HG02884 (cell line): ENCODE data around the gene PDZK1IP1.

Experiments
- ATAC-seq: cut with Tn5 transposase; IDR thresholded peaks from one replicate; pipeline ENCODE4 v1.9.1; 2021; ENCODE audit warnings: mild to moderate bottlenecking, moderate library complexity; ENCODE audit not compliant: unreplicated experiment

Gene PDZK1IP1, protein sequence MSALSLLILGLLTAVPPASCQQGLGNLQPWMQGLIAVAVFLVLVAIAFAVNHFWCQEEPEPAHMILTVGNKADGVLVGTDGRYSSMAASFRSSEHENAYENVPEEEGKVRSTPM

GRCh38 chr1:47189844-47190508 is at the start of gene PDZK1IP1:
TSS of gene PDZK1IP1 (minus strand) at chr1:47190036. CDS start at chr1:47189932, 104 bp downstream.
- ATAC-seq, result no peak

DNA sequence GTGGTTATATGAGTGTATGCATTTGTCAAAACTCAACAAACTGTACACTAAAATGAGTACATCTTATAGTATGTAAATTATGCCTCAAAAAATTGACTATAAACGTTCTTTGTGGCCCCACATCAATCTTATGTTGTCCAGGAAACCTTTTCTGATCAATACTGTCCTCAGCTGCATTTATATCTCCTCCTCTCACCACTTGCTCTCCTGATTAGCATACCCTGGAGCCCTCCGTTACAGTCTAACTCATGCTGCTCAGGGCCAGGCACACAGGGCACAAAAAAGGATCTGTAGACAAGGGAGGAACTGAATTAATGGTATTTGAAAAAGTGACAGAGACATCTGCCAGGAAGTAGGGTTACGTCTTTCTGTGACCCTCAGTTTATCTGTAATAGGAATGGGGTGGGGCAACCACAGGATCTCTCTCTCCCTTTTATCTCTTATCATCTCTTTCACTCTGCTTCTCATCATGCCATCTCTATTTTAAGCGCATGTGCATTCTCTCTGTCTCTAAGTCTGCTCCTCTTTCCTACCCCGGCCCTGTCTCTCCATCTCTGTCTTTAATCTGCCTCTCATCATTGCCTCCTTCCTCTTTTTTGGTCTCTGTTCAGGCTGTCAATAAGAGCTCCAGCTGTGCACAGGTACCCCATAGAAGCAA is 49.2 kb upstream of the PDZK1IP1 start:
- ATAC-seq, result no peak

- ATAC-seq, result no peak
These were observed 46.0 kb upstream of the PDZK1IP1 start for GRCh38 chr1:47235806-47236205.

- ATAC-seq, result no peak
These were observed 45.4 kb upstream of the PDZK1IP1 start for GRCh38 chr1:47235241-47235681.

DNA sequence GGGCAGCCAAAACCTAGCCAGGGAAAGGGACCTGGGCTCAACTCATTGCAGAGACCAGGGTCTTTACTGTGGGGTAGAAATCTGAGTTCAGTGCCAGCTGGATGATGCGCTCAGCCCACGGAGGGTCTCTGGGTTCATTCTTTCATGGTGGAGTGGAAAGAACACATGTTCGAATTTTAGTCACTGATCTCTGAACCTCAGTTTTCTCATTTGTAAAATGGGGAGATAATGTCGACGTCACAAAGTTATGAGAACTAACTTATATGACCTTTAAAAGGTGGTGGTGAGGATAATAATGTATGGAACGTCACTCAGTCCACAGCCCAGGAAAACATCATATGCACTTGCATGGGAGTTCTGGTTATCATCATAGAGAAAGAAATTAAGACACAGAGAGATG is 43.4 kb upstream of the PDZK1IP1 start:
- ATAC-seq, result no peak

GRCh38 chr1:47232187-47232874 is 42.5 kb upstream of the PDZK1IP1 start, which contains the start of gene TAL1:
TSS of gene TAL1 (minus strand) at chr1:47232225. CDS start at chr1:47225888, 6,337 bp downstream.
- ATAC-seq, result no peak

- no peak for ATAC-seq
These were observed 41.7 kb upstream of the PDZK1IP1 start for GRCh38 chr1:47231301-47232186.

GRCh38 chr1:47230692-47231300 is 41.0 kb upstream of the PDZK1IP1 start:
- ATAC-seq, result no peak

GRCh38 chr1:47229886-47230691 is 40.3 kb upstream of the PDZK1IP1 start:
- no peak for ATAC-seq

DNA sequence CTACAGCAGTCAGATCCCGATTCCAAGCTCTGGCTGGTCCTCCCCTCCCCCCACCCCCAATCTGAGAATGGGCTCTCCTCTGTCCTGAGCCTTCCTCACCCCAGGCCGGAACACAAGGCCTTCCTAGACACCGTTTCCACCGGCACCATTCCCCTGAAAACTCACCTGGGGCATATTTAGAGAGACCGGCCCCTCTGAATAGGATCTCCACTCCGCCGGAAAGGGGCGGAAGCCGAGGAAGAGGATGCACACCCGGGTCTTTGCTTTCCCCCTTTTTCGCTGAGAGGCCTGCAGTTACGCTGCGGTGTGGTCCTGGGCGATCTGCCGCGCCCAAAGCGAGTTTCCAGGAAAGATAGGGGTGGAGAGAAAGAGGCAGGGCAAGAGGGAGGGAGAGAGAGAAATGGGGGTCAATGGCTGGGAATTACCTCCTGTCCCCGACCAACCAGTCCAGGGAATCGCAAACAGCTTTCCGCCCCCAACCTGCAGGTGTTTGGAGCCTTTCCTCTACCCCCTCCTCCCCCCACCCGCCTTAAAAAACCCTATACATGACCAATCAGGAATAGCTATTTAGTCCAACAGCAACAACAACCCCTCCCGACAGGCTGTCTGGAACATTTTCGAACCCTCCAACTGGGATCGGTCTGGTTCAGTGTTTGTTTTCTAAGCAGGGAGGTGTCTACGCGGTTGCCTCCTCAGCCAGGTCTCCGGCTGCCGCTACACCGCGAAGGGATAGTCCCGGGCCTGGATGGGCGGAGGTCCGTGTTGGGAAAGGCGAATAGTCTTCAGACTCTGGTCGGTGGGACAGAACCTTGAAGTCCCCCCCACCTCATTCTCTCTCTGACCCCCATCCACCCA is 39.4 kb upstream of the PDZK1IP1 start:
- ATAC-seq, result no peak

- no peak for ATAC-seq
These were observed 38.8 kb upstream of the PDZK1IP1 start for GRCh38 chr1:47228644-47229030.

DNA sequence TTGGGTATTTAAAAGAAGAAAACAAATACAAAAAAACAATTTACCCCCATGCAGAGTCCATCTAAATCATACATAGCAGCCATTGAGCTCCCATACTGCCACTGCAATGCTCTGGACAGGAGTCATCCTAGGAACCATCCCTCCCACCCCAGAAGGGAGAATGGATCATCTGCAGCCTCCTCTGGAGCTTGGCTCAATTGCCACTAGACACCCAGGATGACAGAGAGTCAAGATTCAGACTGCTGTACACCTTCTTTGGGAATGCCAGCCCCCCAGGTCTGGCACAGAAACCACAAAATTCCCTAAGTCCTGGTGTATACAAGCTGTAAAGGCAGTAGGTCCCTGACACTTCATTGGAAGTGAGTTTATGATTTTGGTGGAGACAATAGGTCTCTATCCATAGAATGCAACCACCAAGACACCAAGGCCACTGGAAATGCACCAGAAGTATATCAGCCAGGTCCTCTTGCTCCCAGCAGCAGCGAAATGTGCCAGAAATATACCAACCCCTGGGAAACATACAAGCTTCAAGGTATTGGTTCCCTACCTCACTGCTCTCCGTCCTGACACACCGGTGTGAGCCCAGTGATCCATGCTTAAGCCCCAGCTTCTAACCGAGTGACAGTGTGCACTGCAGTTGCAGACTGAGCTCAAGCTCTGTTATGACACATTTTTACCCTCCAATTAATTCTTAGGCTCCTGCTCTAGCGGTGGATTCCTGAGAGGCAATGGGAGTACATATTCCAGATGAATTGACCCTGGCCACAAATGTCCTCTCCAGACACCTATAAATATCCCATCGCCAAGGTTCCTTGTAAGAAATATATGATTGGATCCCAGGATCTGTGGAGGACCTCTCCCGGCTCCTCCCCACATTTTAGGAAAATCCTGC is 37.8 kb upstream of the PDZK1IP1 start:
- ATAC-seq, result no peak

DNA sequence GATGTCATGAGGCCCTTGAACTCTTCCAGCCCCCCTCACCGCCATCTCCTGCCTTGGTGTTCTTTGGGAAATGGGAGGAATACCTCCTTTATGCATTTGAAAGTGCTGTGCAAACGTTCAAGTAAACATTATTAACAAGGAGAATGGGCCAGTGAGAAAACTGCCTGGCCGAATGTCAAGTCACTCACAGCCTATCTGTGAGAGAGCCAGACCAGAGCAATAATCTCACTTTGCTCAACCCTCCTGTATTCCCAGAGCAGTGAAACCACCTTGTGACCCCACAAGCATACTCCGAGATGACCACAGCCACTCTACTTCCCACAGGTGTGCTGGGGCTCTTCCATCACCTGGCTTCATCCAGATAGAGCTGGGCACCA is 37.0 kb upstream of the PDZK1IP1 start:
- no peak for ATAC-seq

GRCh38 chr1:47226121-47226838 is 36.4 kb upstream of the PDZK1IP1 start:
- no peak for ATAC-seq

DNA sequence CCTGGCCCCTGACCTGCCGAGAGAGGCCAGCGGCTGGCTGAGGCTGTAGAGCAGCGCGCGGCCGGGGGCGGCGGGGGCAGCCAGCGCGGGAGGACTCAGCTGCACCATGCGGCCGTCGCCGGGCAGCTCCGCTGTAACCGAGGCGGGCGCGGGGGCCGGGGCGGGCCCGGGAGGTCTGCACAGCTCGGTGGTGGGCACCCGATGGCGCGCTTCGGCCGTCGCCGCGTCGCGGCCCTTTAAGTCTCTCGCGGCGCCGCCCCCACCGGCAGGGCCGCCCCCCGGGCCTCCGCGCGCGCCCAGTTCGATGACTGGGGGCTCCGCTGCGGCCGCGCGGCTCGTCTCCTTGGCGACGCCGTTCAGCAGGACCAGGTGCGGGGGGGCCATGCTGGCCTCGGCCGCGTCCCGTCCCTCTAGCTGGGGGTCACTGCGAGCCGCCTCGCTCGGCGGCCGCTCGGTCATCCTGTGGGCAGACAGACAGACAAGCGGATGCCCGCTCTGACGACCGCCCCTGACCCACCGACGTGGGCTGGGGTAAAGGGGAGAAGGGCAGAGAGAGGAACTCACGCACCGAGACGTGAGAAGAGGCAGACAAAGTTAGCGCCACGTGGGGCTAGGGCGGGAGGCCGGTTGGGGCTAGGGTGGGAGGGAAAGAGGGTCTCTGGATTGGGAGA is 35.7 kb upstream of the PDZK1IP1 start:
- no peak for ATAC-seq

GRCh38 chr1:47224676-47225399 is 35.0 kb upstream of the PDZK1IP1 start:
- no peak for ATAC-seq
